ENCODE data around the gene VWA3B. TPM values are rescaled to one million over a fixed set of nuclear protein-coding genes. Genes with fewer than 3 reads are reported as not detected.

The VWA3B gene
- total and polyA plus RNA-seq, 2 donors (not counting 3 experiments of a cell fraction or from before 2014, with no cell fraction given), result not detected

DNA sequence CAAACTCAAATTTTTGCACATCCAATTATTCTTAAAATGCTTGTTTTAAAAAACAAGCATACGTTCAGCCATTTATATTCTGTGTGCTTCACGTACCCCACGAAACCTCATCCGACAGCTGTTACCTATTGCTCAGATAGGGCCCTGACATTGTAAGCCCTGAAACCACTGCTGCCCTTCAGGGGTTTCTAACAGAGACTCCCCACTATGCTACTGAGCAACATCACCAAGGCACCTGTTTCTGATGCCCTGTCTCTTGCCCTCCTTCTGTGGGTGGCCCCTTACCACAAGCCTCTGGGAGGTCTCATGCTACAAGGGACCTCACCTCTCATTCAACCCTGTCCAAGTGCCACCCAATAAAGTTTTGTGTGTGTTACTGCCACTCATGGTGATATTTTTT is 240.8 kb downstream of the VWA3B start:
- Histone ChIP-seq H3K9me3 (replicated peaks; ENCODE audit: control insufficient read depth, insufficient read depth, low read length) (no peaks in the 10 kb centered on the region), H3K9me1 (replicated peaks; ENCODE audit: control insufficient read depth, extremely low read depth, insufficient read depth, low read length) (no peaks in the 10 kb centered on the region), H3K4me2 (ENCODE audit: insufficient read depth, low read length) (no peak overlapping the region), H4K20me1 (replicated peaks; ENCODE audit: control insufficient read depth, extremely low read depth, insufficient read depth, low read length) (no peaks in the 10 kb centered on the region), H2AFZ (ENCODE audit: low read depth, low read length) (no peak overlapping the region), H3K9ac (replicated peaks; ENCODE audit: extremely low read depth, insufficient read depth, low read length) (no peak overlapping the region), H3K27ac (ENCODE audit: insufficient read depth, low read depth, low read length) (no peak overlapping the region), H3K4me3 (replicated peaks in 1 of 3; ENCODE audit: insufficient read depth in 1 of 3, low read depth in 1 of 3, low read length in 3 of 3) (no peak overlapping the region), H3K79me2 (ENCODE audit: control insufficient read depth, insufficient read depth, low read length) (no peaks in the 10 kb centered on the region), H3K4me1 (ENCODE audit: control insufficient read depth, extremely low read depth, insufficient read depth, low read length) (no peaks in the 10 kb centered on the region), H3K27me3 (ENCODE audit: control insufficient read depth in 2 of 2, insufficient read depth in 2 of 2, low read length in 2 of 2) (peaks cover 0 to 5% of the 10 kb centered on the region in 2 experiments), H3K36me3 (ENCODE audit: control insufficient read depth in 2 of 2, extremely low read depth in 1 of 2, insufficient read depth in 2 of 2, low read length in 2 of 2) (no peaks in the 10 kb centered on the region)
- DNase-seq (ENCODE audit: low read depth, low spot score) (no peak), FAIRE-seq (no peak)
- POLR2A ChIA-PET, result no interaction called here
- intact Hi-C loops (cut with micrococcal nuclease), result no loop called here
- TF ChIP-seq POLR2A (IDR thresholded peaks at IDR 0.05; ENCODE audit: low read depth, low read length) (no peak), POLR2AphosphoS5 (IDR thresholded peaks at IDR 0.05; ENCODE audit: insufficient read depth, low read depth, low read length) (no peak), EZH2 (IDR thresholded peaks at IDR 0.05; ENCODE audit: borderline replicate concordance, low read depth, low read length, severe bottlenecking) (no peak), FOS (IDR thresholded peaks at IDR 0.05; ENCODE audit: borderline replicate concordance, insufficient read depth, low read length) (no peak), CTCF (IDR thresholded peaks at IDR 0.05; ENCODE audit: extremely low read depth in 1 of 2, insufficient read depth in 1 of 2, low read depth in 1 of 2, low read length in 2 of 2) (no peak), JUN (IDR thresholded peaks at IDR 0.05; ENCODE audit: borderline replicate concordance, insufficient read depth, insufficient read length, low read depth) (no peak), MAX (IDR thresholded peaks at IDR 0.05; ENCODE audit: insufficient read depth, insufficient read length) (no peak), GATA2 (IDR thresholded peaks at IDR 0.05; ENCODE audit: insufficient read depth, insufficient read length, low read depth, low read length) (no peak), MYC (IDR thresholded peaks at IDR 0.05; ENCODE audit: low read depth, low read length) (no peak)
- CTCF ChIA-PET, result no interaction called here
- dilution Hi-C loops (cut with MboI; ENCODE audit: extremely low pct_ligation_motif_present, low sequenced_read_pairs), result loop anchor here (25.0 kb wide), 1 partner anchor 165 kb away; no protein-coding TSS in a partner anchor
- BruUV-seq (replicated peaks), result no TSS peak

Data from endothelial cell of umbilical vein (primary cell).